Stomach (tissue), 9 donors: ENCODE data around the gene TARM1. TPM values are rescaled to one million over a fixed set of nuclear protein-coding genes. Genes with fewer than 3 reads are reported as not detected.
A peak's percentile ranks its signal among the peaks of the same experiment; 100 is the strongest.

Experiments used
- DNase-seq, 2 donors: peaks; one replicate each; pipeline versions ENCODE4 v3.0.0 to v3.0.0-alpha.2; 2013 to 2019
- H3K27ac ChIP-seq, 5 donors: fragments of 200-600 bp in 4 of 5; sonication (generic) in 4 of 5; one replicate each; pipeline ENCODE4 v1.5.1; 2013 to 2019; ENCODE audit warnings: mild to moderate bottlenecking in 1 of 5, moderate library complexity in 1 of 5
- H3K27me3 ChIP-seq, 3 donors: fragments of 200-600 bp; sonication (generic); one replicate each; pipeline ENCODE4 v1.5.1; 2017 to 2019; ENCODE audit warnings: mixed run types in 1 of 3
- H3K36me3 ChIP-seq, 4 donors: fragments of 200-600 bp; sonication (generic); 1 replicate in 3 of 4; 2 replicates in 1 of 4; pipeline ENCODE4 v1.5.1; 2016 to 2019
- H3K4me1 ChIP-seq, 4 donors: fragments of 200-600 bp; sonication (generic); one replicate each; pipeline ENCODE4 v1.5.1; 2016 to 2019
- H3K4me3 ChIP-seq, 4 donors: fragments of 200-600 bp; sonication (generic) in 3 of 4; one replicate each; pipeline ENCODE4 v1.5.1; 2016 to 2019; ENCODE audit warnings: mild to moderate bottlenecking in 1 of 4
- H3K9me3 ChIP-seq, 4 donors: fragments of 200-600 bp; sonication (generic); one replicate each; pipeline ENCODE4 v1.5.1; 2016 to 2019
- EP300 ChIP-seq: sonication (generic); formaldehyde crosslinking; IDR thresholded peaks from one replicate; pipeline ENCODE4 v1.6.1; 2017; ENCODE audit warnings: antibody characterized with exemption
- POLR2A ChIP-seq, 4 donors: fragments of 450-650 bp; IDR thresholded peaks; one replicate each; pipeline ENCODE4 v1.6.1; 2016; ENCODE audit warnings: antibody characterized with exemption in 4 of 4, control low read depth in 2 of 4, mild to moderate bottlenecking in 1 of 4, moderate library complexity in 1 of 4
- POLR2AphosphoS5 ChIP-seq, 3 donors: sonication (generic); formaldehyde crosslinking; IDR thresholded peaks; one replicate each; pipeline ENCODE4 v1.6.1; 2016; ENCODE audit warnings: antibody characterized with exemption in 3 of 3
- WGBS, 5 donors: extraction: QIAGEN DNeasy Blood & Tissue Kit in 3 of 5; methylation state at CpG; one replicate each; pipeline versions ENCODE4 v1.1.5 to v1.1.7; 2013 to 2018; 5-methylcytosine and 5-hydroxymethylcytosine counted together
- intact Hi-C: fragments of 100-400 bp; cut with DNase I; formaldehyde crosslinking; loops from one replicate; pipeline ENCODE4 v1.15.1; 2023; ENCODE audit warnings: low total_unique reads
- polyA plus RNA-seq, 3 donors: library from polyadenylated mRNA; stranded (reverse); fragments of 200-250 nt; gene quantifications; one replicate each; pipeline ENCODE4 v1.2.3, GENCODE V29; 2013
- total RNA-seq, 5 donors: library from RNA; depleted of rRNA; stranded (reverse); fragments of >200 nt; gene quantifications; one replicate each; pipeline versions ENCODE4 v1.1.0 to v1.2.3, GENCODE V29; 2014 to 2016
- TF ChIP-seq, protein P1 (sequence below), 7 experiments: fragments of 450-650 bp in 4 of 7; fragments of 200-600 bp in 3 of 7; sonication (generic) in 3 of 7; IDR thresholded peaks; one replicate each; pipeline ENCODE4 v1.5.1; 2016 to 2019; ENCODE audit warnings: antibody characterized with exemption in 7 of 7, control low read depth in 2 of 7, mild to moderate bottlenecking in 1 of 7
- donor health status: healthy with polysubstance abuse.
- donor health status: Bipolar disorder and iron deficiency.
- donor health status: healthy.

TARM1 gene
- total and polyA plus RNA-seq, 8 donors: not detected

DNA sequence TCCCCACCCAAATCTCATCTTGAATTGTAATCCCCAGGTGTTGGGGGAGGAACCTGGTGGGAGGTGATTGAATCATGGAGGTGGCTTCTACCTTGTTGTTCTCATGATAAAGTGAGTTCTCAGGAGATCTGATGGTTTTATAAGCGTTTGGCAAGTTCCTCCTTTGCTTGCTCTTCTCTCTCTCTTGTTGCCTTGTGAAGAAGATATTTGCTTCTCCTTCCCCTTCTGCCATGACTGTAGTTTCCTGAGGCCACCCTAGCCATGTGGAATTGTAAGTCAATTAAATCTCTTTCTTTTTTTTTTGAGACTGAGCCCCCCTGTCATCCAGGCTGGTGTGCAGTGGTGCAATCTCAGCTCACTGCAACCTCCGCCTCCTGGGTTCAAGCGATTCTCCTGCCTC is 51.9 kb downstream of the TARM1 start:
- H3K4me1 ChIP-seq: peaks cover 0 to 5% (median under 1%) of the 10 kb centered on the region in 4 donors
- 72 to 80% (median 73%) methylated on average over 3 of the region's 3 CpGs for WGBS, 5 donors
- TF ChIP-seq EP300: no peak
- TF ChIP-seq POLR2A (IDR thresholded peaks at IDR 0.05): no peak
- TF ChIP-seq, protein P1, sequence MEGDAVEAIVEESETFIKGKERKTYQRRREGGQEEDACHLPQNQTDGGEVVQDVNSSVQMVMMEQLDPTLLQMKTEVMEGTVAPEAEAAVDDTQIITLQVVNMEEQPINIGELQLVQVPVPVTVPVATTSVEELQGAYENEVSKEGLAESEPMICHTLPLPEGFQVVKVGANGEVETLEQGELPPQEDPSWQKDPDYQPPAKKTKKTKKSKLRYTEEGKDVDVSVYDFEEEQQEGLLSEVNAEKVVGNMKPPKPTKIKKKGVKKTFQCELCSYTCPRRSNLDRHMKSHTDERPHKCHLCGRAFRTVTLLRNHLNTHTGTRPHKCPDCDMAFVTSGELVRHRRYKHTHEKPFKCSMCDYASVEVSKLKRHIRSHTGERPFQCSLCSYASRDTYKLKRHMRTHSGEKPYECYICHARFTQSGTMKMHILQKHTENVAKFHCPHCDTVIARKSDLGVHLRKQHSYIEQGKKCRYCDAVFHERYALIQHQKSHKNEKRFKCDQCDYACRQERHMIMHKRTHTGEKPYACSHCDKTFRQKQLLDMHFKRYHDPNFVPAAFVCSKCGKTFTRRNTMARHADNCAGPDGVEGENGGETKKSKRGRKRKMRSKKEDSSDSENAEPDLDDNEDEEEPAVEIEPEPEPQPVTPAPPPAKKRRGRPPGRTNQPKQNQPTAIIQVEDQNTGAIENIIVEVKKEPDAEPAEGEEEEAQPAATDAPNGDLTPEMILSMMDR (IDR thresholded peaks at IDR 0.05): no peak
- TF ChIP-seq POLR2AphosphoS5 (IDR thresholded peaks at IDR 0.05): no peak
- peaks cover 0 to 90% (median 5%) of the 10 kb centered on the region in 3 donors for H3K27me3 ChIP-seq
- DNase-seq: no peak
- intact Hi-C loops: loop anchor here (10.0 kb wide), 2 partner anchors 124 to 184 kb away; partner anchors contain the start of gene CACNG7
- no peaks in the 10 kb centered on the region for H3K9me3 ChIP-seq
- H3K27ac ChIP-seq: no peak overlapping the region
- no peaks in the 10 kb centered on the region for H3K36me3 ChIP-seq
- no peak overlapping the region for H3K4me3 ChIP-seq

DNA sequence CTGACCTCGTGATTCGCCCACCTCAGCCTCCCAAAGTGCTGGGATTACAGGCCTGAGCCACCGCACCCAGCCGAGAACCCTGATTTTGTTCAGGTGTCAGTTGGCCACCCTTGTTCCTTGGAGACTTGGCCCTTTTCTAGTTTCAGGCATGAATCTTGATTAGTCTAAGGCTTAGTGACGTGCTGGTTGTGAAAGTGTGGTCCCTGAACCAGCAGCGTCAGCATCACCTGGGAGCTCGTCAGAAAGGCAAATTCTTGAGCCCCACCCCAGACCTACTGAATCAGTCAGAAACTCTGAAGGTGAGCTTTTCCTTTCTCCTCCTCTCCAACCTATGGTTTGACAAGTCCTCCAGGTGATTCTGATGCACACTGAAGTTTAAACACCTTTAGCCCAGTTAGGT is 54.5 kb downstream of the TARM1 start:
- no peak overlapping the region for H3K27ac ChIP-seq
- peak in 1 of 2 donors; percentile 11 for DNase-seq
- intact Hi-C loops: loop anchor here (10.0 kb wide), 2 partner anchors 122 to 182 kb away; partner anchors contain the start of gene CACNG7
- no peak overlapping the region for H3K4me3 ChIP-seq
- H3K27me3 ChIP-seq: peaks cover 0 to 86% (median 8%) of the 10 kb centered on the region in 3 donors
- 52 to 65% (median 60%) methylated on average over 7 of the region's 7 CpGs for WGBS, 5 donors
- H3K36me3 ChIP-seq: no peaks in the 10 kb centered on the region
- H3K4me1 ChIP-seq: peaks cover 0 to 11% (median 9%) of the 10 kb centered on the region in 4 donors
- H3K9me3 ChIP-seq: no peaks in the 10 kb centered on the region
- TF ChIP-seq POLR2AphosphoS5 (IDR thresholded peaks at IDR 0.05) (no peak), POLR2A (IDR thresholded peaks at IDR 0.05) (no peak), EP300 (no peak)
- TF ChIP-seq, protein P1 (IDR thresholded peaks at IDR 0.05): no peak

DNA sequence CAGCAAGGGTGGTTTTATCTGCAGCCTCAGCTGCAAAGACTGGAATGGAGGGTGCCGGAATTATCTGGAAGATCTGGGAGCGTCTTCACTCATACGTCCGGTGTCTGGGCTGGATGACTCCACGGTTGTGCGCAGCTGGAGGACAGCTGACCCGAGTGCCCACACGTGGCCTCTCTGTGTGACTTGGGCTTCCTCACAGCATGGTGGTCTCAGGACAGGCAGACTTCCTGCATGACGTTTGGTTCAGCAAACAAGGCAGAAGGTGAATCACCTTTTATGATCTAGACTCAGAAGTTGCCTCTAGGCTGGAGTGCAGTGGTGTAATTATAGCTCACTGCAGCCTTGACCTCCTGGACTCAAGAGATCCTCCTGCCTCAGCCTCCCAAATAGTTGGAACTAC is 56.5 kb downstream of the TARM1 start:
- 75 to 82% (median 76%) methylated on average over 9 of the region's 9 CpGs for WGBS, 5 donors
- Histone ChIP-seq H3K4me1 (peaks cover 4 to 25% (median 11%) of the 10 kb centered on the region in 4 donors), H3K4me3 (no peak overlapping the region), H3K9me3 (no peaks in the 10 kb centered on the region), H3K36me3 (no peaks in the 10 kb centered on the region), H3K27ac (no peak overlapping the region), H3K27me3 (peaks cover 0 to 68% (median 8%) of the 10 kb centered on the region in 3 donors)
- intact Hi-C loops: loop anchor here (10.0 kb wide), 2 partner anchors 120 to 180 kb away; partner anchors contain the start of gene CACNG7
- no peak for DNase-seq
- TF ChIP-seq POLR2A (IDR thresholded peaks at IDR 0.05) (no peak), EP300 (no peak), POLR2AphosphoS5 (IDR thresholded peaks at IDR 0.05) (no peak)
- TF ChIP-seq, protein P1 (IDR thresholded peaks at IDR 0.05): no peak

DNA sequence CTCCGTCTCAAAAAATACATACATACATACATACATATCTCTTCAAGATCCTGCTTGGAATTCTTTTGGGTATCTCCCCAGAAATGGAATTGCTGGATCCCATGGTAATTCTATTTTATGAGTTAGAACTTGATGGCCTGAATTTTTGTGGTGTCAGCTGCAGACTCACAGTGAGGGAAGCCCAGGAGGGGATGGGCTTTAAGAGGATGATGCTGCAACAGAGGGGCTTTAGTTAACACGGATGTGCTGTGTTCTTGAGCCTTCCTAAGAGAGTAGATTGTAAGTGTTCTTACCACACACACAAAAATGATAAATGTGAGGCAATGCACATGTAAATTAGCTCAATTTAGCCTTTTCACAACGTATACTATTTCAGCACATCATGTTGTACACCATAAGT is 58.0 kb downstream of the TARM1 start:
- Histone ChIP-seq H3K9me3 (no peaks in the 10 kb centered on the region), H3K4me3 (no peak overlapping the region), H3K27ac (no peak overlapping the region), H3K27me3 (peaks cover 0 to 55% (median 8%) of the 10 kb centered on the region in 3 donors), H3K36me3 (no peaks in the 10 kb centered on the region), H3K4me1 (peaks cover 6 to 38% (median 13%) of the 10 kb centered on the region in 4 donors)
- 38 to 60% (median 50%) methylated on average over 3 of the region's 3 CpGs for WGBS, 5 donors
- TF ChIP-seq EP300: no peak
- TF ChIP-seq POLR2AphosphoS5 (IDR thresholded peaks at IDR 0.05): no peak
- TF ChIP-seq POLR2A (IDR thresholded peaks at IDR 0.05): no peak
- TF ChIP-seq, protein P1 (IDR thresholded peaks at IDR 0.05): no peak
- no peak for DNase-seq
- intact Hi-C loops: loop anchor here (10.0 kb wide), 2 partner anchors 118 to 178 kb away; partner anchors contain the start of gene CACNG7
